NCI-H187 treated with DMSO at 0.1 percent for 48 hours (cell line): ENCODE data around the gene PTPRE.

Experiments used
- DNase-seq: peaks from one replicate; lab custom pipeline; 2025; lab: John Stamatoyannopoulos, UW

The PTPRE gene

GRCh38 chr10:128000471-128001362 is 93.8 kb downstream of the PTPRE start:
- no peak for DNase-seq

GRCh38 chr10:128001363-128001745 is 94.5 kb downstream of the PTPRE start:
- no peak for DNase-seq

- no peak for DNase-seq
Observed at GRCh38 chr10:128001849-128002248, 94.9 kb downstream of the PTPRE start.

GRCh38 chr10:128003521-128003920 is 96.6 kb downstream of the PTPRE start:
- no peak for DNase-seq

GRCh38 chr10:128005858-128006257 is 99.0 kb downstream of the PTPRE start:
- no peak for DNase-seq

GRCh38 chr10:128007056-128007455 is 100.2 kb downstream of the PTPRE start:
- no peak for DNase-seq

- DNase-seq, result no peak
Observed at GRCh38 chr10:128007971-128008370, 101.1 kb downstream of the PTPRE start.

GRCh38 chr10:128008521-128009250 is 101.8 kb downstream of the PTPRE start:
- DNase-seq, result no peak

- DNase-seq, result no peak
Observed at GRCh38 chr10:128009372-128010126, 102.6 kb downstream of the PTPRE start.

GRCh38 chr10:128011059-128011979 is 104.4 kb downstream of the PTPRE start:
- DNase-seq, result no peak

GRCh38 chr10:128013626-128014025 is 106.7 kb downstream of the PTPRE start:
- no peak for DNase-seq

GRCh38 chr10:128014236-128014635 is 107.3 kb downstream of the PTPRE start:
- DNase-seq, result no peak

GRCh38 chr10:128016423-128017060 is 109.6 kb downstream of the PTPRE start:
- DNase-seq, result no peak

- DNase-seq, result no peak
Observed at GRCh38 chr10:128017822-128018221, 110.9 kb downstream of the PTPRE start.

- no peak for DNase-seq
Observed at GRCh38 chr10:128018236-128018635, 111.3 kb downstream of the PTPRE start.

- DNase-seq, result no peak
Observed at GRCh38 chr10:128018691-128019090, 111.8 kb downstream of the PTPRE start.

GRCh38 chr10:128022261-128023196 is 115.6 kb downstream of the PTPRE start:
- DNase-seq, result no peak

- no peak for DNase-seq
Observed at GRCh38 chr10:128024426-128024825, 117.5 kb downstream of the PTPRE start.

- no peak for DNase-seq
Observed at GRCh38 chr10:128025437-128025836, 118.5 kb downstream of the PTPRE start.

GRCh38 chr10:128025951-128026350 is 119.0 kb downstream of the PTPRE start:
- DNase-seq, result no peak
